HG03095 (cell line): ENCODE data around the gene WWOX.

ENCODE experiments used
- ATAC-seq: cut with Tn5 transposase; IDR thresholded peaks from one replicate; pipeline ENCODE4 v1.9.1; 2021; ENCODE audit warnings: moderate library complexity; ENCODE audit not compliant: unreplicated experiment

Gene WWOX

GRCh38 chr16:79069121-79069520 lies 969.7 kb downstream of the WWOX start:
- ATAC-seq, result no peak

GRCh38 chr16:79069633-79070032 lies 970.2 kb downstream of the WWOX start:
- no peak for ATAC-seq

- no peak for ATAC-seq
These were observed 972.0 kb downstream of the WWOX start for GRCh38 chr16:79071424-79071823.

- ATAC-seq, result no peak
These were observed 973.1 kb downstream of the WWOX start for GRCh38 chr16:79072517-79072916.

- ATAC-seq, result no peak
These were observed 974.1 kb downstream of the WWOX start for GRCh38 chr16:79073566-79073965.

- no peak for ATAC-seq
These were observed 975.1 kb downstream of the WWOX start for GRCh38 chr16:79074541-79074940.

GRCh38 chr16:79074951-79075350 lies 975.5 kb downstream of the WWOX start:
- no peak for ATAC-seq

GRCh38 chr16:79076047-79076767 lies 976.8 kb downstream of the WWOX start:
- ATAC-seq, result no peak

GRCh38 chr16:79077346-79077745 lies 977.9 kb downstream of the WWOX start:
- no peak for ATAC-seq

GRCh38 chr16:79079656-79080420 lies 980.4 kb downstream of the WWOX start:
- no peak for ATAC-seq

- ATAC-seq, result no peak
These were observed 982.0 kb downstream of the WWOX start for GRCh38 chr16:79081297-79082066.

GRCh38 chr16:79082970-79083369 lies 983.5 kb downstream of the WWOX start:
- ATAC-seq, result no peak

- no peak for ATAC-seq
These were observed 984.2 kb downstream of the WWOX start for GRCh38 chr16:79083508-79084299.

- ATAC-seq, result no peak
These were observed 989.5 kb downstream of the WWOX start for GRCh38 chr16:79088971-79089370.

- no peak for ATAC-seq
These were observed 990.4 kb downstream of the WWOX start for GRCh38 chr16:79089735-79090284.

- no peak for ATAC-seq
These were observed 991.5 kb downstream of the WWOX start for GRCh38 chr16:79090966-79091365.

- ATAC-seq, result no peak
These were observed 993.4 kb downstream of the WWOX start for GRCh38 chr16:79092846-79093245.

- no peak for ATAC-seq
These were observed 994.1 kb downstream of the WWOX start for GRCh38 chr16:79093554-79093967.

- ATAC-seq, result no peak
These were observed 996.8 kb downstream of the WWOX start for GRCh38 chr16:79096246-79096645.

GRCh38 chr16:79097166-79097565 lies 997.7 kb downstream of the WWOX start:
- ATAC-seq, result no peak

GRCh38 chr16:79097771-79098170 lies 998.3 kb downstream of the WWOX start:
- no peak for ATAC-seq
